SK-N-DZ (cell line): ENCODE results near the gene FLII.

Experiments used
- DNase-seq: peaks from one replicate; pipeline ENCODE4 v3.0.0-alpha.2; 2015; ENCODE audit warnings: low spot score

The FLII gene

DNA sequence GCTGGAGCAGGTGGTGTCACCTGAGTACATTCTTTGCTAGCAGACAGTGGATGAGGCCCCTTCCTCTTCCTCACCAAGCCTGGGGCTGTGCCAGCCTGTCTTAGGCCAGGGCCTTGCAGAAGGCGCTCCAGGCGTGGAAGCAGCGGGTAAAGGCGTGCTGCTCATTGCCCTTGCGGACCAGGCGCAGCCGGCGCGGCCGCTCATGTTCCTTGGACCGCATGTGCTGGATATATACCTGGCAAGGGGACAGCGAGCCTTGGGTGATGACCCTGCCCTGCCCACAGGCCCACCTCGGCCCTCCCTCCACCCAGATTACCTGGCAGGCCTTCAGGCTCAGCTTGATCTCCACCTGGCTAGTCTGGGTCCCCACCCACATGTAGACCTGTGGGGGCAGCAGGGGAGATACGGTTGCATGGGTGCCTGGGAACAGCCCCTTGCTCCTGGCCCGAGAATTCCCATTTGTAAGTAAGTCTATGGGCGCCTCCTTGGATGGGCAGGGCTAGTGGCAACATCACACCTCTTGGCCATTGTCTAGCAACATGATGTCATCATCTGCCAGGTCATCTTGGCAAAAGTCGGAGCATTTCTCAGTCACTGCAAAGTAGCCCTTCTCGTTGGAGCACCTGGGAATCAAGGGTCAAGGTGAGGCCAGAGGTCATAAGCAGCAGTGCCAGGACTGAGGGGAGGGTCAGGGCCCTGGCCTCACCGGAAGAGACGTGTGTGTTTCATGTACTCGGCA, 13.3 kb downstream of the FLII start:
- no peak for DNase-seq

DNA sequence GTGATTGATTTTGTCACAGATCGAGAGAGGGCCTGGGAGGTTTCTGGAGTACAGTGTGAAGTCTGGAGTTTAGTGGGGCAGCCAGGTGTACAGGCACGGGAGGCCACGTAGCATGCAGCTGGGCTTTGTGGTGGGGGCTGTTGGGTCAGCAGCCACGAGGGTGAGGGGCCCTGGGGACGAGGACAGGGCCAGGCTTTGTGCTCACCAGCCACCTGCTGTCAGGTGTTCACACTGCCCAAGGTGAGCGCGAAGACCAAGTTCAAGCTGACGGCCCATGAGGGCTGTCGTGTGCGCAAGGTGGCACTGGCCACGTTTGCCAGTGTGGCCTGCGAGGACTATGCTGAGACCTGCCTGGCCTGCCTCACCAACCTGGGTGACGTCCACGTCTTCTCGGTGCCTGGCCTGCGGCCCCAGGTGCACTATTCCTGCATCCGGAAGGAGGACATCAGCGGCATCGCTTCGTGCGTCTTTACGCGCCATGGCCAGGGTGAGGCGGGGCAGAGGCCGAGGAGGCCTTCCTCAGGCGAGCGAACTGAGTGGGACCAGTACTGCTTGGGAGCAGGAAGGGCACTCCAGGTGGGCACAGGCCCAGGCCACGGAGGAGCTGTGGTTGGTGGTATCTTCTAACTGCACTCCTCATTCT, 17.2 kb downstream of the FLII start:
- DNase-seq, result no peak

DNA sequence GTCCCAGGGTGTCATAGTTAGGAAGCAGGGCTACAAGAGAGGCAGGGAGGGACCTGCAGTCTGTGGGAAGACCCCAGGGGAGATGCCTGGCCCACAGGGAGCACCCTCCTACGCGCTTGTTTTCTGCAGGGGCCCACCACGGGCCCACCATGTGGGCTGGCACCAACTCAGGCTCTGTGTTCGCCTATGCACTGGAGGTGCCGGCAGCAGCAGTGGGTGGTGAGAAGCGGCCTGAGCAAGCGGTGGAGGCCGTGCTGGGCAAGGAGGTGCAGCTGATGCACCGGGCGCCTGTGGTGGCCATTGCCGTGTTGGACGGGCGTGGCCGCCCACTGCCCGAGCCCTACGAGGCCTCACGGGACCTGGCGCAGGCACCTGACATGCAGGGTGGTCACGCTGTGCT, 18.1 kb downstream of the FLII start:
- no peak for DNase-seq

DNA sequence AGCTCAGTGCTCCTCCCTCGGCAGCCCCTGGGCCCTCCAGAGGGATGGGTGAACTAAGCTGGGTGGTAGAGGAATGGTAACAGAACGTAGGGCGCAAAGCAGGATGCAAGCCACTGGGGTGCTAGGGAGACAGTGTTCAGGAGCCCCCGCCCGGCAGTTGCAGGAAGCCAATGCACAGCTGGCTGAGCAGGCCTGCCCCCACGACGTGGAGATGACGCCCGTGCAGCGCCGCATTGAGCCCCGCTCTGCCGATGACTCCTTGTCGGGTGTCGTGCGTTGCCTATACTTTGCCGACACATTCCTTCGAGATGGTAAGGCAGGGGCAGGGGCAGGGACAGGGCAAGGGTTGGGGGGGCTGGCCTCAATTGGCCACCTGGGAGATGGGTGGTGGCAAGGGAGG, 20.2 kb downstream of the FLII start:
- no peak for DNase-seq

DNA sequence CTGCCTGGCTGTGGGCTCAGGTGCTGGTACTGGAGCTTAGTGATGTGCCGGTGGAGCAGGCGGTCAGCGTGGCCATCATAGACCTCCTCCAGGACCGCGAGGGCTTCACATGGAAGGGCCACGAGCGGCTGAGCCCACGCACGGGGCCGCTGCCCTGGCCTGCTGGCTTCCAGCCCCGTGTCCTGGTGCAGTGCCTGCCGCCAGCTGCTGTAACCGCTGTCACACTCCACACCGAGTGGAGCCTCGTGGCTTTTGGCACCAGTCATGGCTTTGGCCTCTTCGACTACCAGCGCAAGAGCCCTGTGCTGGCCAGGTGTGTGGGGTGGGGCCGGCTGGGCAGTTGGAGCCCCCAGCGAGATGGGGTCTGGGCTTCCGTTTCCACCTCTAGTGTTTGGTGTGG, 21.1 kb downstream of the FLII start:
- no peak for DNase-seq

DNA sequence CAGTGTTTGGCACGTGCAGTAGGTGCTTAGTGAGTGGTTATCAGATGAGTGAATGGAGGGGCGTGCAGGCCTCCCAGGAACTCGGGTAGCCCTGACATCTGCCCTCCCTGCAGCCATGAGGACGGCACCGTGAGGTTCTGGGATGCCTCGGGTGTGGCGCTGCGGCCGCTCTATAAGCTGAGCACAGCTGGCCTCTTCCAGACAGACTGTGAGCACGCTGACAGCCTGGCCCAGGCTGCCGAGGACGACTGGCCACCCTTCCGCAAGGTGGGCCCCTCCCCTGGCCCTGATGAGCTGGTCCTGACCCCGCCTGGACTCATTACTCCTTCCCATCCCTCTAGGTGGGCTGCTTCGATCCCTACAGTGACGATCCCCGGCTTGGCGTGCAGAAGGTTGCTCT, 22.0 kb downstream of the FLII start:
- DNase-seq, result no peak

DNA sequence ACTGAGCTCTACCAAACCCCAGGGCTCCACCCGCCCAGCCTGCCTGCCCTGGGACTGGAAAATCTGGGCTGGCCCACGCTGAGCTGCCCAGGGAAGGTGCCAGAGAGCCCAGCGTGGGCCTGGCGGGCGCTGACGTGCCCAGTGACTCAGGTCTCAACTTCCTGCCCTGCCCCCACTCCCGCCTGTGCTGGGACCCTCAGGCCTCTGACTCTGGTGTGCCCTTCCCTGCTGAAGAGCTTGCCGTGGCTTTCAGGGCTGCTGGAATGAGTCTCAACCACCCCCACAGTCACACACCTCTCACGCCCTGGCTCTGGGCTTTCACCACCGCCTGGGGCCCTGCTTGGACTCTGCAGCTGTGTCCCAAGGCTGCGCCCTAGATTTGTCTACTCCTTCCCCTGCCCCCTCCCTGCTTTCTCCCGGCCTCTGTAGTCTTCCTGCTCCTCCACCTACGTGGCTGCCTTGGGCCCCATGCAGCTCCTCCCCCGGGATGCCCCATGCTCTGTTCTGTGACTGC, 22.7 kb downstream of the FLII start:
- DNase-seq, result no peak

DNA sequence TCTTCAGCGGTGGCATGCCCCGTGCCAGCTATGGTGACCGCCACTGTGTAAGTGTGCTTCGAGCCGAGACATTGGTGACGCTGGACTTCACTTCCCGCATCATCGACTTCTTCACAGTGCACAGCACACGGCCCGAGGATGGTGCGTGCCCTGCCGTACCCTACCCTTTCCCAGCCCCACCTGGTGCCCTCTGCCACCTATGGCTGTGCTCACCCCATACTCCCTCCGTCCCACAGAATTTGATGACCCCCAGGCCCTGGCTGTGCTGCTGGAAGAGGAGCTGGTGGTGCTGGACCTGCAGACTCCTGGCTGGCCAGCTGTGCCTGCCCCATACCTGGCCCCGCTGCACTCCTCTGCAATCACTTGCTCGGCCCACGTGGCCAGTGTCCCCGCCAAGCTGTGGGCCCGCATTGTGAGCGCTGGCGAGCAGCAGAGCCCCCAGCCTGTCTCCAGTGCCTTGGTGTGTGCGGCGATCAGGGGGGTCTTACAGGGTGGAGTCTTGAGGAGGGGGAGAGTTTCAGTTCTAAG, 23.6 kb downstream of the FLII start:
- no peak for DNase-seq

DNA sequence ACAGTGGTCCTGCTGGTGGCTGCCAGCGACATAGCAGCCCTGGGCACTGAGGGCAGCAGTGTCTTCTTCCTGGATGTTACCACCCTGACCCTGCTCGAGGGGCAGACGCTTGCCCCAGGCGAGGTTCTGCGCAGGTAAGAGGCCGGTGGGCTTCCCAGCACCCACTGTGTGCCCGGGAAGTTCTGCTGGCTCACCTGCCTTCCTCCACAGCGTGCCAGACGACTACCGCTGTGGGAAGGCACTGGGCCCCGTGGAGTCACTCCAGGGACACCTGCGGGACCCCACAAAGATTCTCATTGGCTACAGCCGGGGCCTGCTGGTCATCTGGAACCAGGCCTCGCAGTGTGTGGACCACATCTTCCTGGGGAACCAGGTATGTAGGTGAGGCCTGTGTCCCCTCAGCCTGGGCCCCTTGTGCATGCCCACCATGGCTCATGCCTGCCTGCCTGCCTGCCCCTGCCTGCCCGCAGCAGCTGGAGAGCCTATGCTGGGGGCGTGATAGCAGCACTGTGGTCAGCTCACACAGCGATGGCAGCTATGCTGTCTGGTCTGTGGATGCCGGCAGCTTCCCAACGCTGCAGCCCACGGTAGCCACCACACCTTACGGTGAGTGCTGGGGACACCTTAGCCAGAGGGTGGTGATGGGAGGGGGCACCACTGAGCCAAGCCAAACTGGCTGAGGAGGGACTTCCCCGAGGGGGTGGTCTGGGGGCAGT, 24.6 kb downstream of the FLII start:
- DNase-seq, result no peak

DNA sequence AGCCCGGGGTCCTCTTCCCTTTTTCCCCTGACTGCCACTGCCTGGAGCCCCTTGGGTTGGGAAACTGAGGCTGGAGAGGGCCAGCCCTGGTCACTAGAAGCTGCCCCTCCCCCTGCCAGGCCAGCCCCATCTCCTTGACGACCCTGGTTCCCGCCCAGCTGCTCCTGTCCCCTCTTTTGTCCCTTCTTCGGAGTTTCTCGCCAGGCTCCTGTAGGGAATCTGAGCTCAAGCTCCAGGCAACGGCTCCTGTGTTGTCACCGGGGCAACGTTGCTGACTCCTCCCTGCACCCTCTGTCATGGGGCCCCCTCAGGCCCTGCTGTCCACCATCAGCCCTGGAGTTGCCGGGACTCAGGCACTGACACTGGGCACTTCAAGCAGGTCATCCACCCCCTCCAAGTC, 27.4 kb downstream of the FLII start:
- DNase-seq, result no peak

DNA sequence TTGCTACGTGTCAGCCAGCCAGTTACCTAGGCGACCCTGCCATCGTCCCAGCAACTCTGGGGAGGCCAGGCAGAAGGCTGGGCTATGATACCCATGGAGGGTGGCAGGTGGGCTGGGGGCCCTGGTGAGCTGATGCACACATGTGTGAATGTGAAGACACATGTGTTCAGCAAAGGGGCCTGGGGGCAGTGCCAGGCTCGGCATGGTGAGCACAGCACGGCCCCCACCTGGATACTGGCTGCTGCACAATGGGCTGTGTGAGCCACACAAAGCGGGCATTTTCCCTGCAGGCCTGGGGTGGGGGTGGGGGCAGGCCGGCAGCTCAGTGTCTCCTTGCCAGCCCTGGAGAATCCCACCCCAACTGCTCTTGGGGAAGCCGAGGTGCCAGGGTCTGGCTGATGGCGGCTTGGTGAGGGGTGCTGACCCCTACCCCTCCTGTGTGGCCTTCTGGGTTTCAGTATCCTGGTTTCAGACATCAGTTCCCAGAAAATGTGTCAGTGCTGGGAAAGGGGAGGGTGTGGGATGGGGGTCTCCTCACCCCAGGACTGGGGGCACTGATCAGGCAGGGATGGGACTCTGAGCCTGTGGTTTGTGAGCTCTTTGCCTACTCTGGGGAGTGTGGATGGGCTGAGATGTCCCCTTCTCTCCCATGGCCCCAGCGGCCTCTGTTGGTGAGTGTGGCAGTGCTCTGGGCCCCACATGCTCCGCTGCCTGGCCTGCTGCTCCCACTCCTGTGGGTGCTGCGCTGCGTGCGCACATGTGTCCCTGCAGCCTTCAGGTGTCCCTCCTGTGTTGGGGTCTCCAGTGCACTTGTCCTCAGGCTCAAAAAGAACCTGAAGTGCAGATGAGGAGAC, 28.0 kb downstream of the FLII start:
- DNase-seq, result no peak

DNA sequence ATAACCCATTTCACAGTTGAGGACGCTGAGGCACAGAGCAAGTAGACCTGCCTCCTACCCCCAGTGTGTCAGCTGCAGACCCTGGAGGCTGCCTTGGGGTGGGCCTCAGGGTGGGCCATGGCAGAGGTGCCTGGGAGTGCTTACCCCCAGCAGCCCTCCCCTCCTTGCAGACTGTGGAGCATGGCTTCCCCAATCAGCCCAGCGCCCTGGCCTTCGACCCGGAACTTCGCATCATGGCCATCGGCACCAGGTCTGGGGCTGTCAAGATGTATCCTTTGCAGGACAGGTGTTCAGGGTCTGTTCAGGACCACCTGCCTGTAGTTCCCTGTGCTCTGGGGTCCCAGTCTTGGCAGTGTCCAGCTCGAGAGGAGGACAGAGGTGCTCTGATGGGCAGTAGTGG, 28.8 kb downstream of the FLII start:
- DNase-seq, result no peak

DNA sequence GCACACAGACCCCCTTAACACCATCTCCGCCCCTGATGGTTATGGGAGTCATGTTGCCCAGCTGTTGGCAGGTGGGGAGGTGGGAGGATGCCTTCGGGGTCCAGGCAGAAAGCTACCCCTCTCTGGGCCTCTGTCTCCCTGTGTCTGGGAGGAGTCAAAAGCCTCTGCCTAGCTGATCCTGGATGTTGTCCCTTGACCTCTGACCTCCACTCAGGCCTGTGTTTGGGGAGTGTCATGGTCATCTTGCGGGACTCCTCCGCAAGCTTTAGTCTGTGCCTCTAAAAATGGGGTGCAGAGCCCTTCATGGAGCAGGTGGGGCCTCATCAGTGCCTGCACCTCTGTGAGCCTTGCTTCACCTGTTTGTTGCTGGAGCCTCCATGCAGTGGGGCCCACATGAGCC, 29.3 kb downstream of the FLII start:
- no peak for DNase-seq

DNA sequence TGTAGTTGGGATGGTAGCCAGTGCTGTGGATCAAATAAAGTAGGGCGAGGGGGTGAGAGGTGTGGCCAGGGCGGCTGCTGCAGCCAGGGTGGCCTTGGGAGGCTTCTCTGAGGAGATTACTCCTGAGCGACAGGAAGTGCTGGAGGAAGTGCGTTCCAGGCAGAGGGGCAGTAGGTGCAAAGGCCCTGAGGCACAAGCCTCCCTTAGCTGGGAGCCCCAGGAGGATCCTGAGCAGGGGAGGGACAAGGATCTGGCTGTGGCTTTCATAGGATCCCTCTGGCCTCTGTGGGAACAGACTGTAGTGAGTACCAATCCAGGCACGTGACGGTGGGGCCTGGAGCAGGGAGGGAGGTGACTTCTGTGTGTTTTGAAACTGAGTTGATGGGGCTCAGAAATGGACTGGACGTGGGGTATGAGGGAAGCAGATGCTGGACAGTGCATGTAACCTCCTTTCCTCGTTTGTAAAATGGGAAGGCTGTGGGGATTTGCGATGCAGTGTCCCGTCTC, 30.3 kb downstream of the FLII start:
- no peak for DNase-seq

DNA sequence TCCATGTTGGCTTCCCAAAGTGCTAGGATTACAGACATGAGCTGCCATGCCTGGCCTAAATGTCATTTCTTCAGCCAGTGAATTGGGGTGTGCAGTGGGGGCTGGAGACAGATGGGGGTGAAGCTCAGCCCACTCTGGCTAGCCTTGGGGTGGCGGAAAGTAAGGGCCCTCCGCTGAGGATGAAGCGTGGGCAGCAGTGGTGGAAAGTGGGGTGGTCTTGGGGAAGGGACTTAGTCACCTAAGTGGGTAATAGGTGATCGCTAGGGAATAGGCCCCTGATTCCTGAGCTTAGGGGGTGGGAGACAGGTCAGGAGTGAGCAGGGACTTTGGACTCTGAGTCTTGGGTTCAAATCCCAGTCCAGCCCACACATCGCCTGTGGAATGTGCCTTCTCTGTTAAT, 30.9 kb downstream of the FLII start:
- DNase-seq, result no peak

DNA sequence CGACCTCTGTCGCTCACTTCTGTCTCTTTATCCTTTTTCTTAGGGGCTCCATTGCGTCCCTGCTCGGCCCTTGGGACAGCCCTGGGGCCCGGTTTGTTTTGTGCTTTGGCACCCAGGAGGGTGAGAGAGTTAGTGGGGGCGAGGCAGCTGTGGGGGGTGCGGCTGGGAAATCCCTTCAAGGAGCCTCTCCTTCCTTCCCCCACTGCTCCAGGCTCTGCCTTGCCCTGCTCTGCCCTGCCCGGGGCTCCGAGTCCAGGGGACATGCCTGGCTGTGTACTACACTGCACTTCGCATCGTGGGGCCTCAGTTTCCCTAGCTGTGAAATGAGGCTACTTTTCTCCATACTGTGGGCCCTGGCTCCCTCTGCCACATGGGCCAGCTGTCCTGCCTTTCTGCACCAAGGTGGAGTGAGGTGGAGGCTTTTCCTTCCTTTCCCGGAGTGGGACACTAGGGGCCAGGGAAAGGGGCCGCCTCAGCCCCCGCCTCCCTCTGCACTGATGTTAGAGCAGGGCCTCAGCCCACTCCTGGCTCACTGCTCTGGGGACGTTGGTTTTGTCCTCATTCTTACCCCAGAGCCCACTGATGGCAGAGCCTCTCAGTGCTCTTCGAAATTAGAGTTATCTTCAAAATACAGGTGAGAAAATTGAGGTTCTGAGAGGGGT, 32.1 kb downstream of the FLII start:
- DNase-seq, result no peak

DNA sequence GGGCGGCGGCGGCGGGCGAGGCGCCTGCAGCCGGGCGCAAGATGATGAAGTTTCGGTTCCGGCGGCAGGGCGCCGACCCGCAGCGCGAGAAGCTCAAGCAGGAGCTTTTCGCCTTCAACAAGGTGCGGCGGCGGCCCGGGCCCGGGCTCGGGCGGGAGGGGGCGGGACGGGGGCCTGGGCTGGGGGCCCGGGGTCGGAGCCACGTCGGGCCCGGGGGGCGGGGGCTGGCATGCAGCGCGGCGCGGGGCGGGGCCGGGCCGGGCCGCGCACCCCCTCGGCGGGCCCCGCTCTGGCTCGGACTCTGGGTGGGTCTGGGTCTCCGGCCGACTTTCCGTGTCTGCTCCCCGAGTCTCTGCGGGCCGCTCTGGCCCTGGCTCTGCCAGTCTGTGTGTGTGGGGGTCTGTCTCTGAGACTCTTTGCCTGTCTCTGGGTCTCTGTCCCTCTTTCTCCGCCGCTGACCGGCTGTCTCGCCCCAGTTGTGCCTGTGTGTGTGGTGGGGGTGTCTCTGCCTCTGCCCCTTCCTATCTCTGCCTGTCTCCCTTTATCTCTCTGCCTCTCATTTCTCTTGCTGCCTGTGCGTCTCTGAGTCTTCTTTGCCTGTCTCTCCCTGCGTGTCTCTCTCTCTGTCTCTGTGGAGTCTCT, 32.8 kb downstream of the FLII start:
- DNase-seq, result no peak

DNA sequence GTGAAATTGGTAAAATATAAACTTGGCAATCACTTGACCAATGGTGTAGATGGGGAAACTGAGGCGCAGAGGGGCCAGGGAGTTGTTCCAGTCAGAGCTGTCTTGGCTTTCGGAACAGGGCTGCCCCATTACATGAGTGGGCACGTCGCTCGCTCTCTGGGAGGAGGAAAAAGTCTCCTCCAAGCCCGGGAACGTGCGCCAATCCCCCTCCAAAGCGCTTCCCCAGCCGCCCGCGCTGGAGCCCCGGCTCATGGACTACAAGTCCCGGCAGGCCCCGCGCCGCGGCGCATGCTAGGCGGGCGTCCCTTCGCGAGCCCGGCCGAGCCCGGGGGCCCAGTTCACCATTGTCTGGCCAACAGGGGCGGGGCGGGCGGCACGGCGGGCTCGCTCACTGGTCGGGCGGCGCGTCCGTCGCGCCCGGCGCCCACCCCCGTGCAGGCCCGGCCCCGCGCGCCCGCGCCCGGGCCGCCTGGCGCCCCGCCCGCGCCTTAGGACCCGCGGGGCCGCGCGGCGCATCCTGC, 33.4 kb downstream of the FLII start, which contains the start of gene LLGL1:
LLGL1 (plus strand) TSS at position 515 of the 521 bp plus-strand sequence. CDS start 48 bp downstream, outside the sequence.
- DNase-seq, result peak; percentile 95

DNA sequence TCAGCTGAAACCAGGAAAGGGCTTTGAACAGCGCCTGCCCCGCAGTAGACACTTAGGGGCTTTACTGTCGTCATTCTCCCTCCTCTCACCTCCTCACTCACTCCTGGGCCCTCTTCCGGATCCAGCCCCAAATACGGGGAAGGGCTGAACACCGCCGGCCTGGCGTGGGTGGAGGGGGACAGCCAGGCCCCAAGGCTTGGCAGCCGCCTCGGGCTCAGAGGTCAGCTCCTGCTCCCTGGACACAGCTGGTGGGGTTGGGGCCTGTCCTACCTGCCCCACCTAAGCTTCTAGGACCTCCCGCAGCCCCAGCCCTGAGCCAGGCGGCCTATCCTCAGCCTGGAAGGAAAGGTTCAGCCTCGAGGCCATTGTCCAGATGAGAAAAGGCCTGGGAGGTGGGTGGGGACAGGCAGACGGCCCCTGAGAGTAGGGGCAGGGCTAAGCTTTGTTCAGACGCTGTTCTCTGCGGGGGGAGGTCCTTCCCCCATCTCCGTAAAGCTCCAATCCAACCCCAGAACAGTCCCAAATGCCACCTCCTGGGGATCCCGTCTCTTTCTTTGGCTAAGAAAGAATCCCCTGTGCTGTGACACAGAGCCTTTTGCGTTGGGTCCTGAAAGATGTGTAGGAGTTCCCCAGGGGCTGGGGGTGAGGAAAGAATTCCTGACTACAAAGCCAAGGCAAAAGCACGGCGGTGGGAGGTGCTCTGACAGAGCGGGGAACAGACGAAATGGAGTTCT, 34.0 kb downstream of the FLII start:
- DNase-seq, result peak; percentile 81
